Kidney epithelial cell (primary cell): ENCODE data around the gene MOB4. TPM values are rescaled to one million over a fixed set of nuclear protein-coding genes. Genes with fewer than 3 reads are reported as not detected.
A peak's percentile ranks its signal among the peaks of the same experiment; 100 is the strongest.

Source experiments
- DNase-seq: peaks from one replicate; pipeline ENCODE4 v3.0.0-alpha.2; 2010; ENCODE audit warnings: low read depth
- H3K27me3 ChIP-seq: 2 replicates; pipeline ENCODE4 v1.6.0; 2011; ENCODE audit warnings: low read length; ENCODE audit not compliant: control insufficient read depth, insufficient read depth
- H3K36me3 ChIP-seq: 2 replicates; pipeline ENCODE4 v1.5.1; 2011; ENCODE audit warnings: low read length; ENCODE audit not compliant: control insufficient read depth, insufficient read depth
- H3K4me3 ChIP-seq: 2 replicates; pipeline ENCODE4 v1.5.1; 2011; ENCODE audit warnings: low read depth, mild to moderate bottlenecking, control low read depth, low read length
- CTCF ChIP-seq: IDR thresholded peaks from 2 replicates; pipeline ENCODE4 v1.5.1; 2011; ENCODE audit warnings: mild to moderate bottlenecking, moderate library complexity, low read length, control low read depth, inconsistent platforms; ENCODE audit not compliant: insufficient read depth, poor library complexity, severe bottlenecking
- total RNA-seq: library from RNA; depleted of rRNA; stranded (reverse); fragments of >200 nt; gene quantifications from 2 replicates; pipeline ENCODE4 v1.2.3, GENCODE V29; 2015

The MOB4 gene
- total RNA-seq, 1 donor from 2014 or later = 37.1 TPM

GRCh38 chr2:197498937-197499593 lies 16.8 kb upstream of the MOB4 start:
- H3K36me3 ChIP-seq = no peaks in the 10 kb centered on the region
- no peak for TF ChIP-seq CTCF
- H3K27me3 ChIP-seq = no peaks in the 10 kb centered on the region
- no peak for DNase-seq
- H3K4me3 ChIP-seq = peak overlapping the region; percentile 96

DNA sequence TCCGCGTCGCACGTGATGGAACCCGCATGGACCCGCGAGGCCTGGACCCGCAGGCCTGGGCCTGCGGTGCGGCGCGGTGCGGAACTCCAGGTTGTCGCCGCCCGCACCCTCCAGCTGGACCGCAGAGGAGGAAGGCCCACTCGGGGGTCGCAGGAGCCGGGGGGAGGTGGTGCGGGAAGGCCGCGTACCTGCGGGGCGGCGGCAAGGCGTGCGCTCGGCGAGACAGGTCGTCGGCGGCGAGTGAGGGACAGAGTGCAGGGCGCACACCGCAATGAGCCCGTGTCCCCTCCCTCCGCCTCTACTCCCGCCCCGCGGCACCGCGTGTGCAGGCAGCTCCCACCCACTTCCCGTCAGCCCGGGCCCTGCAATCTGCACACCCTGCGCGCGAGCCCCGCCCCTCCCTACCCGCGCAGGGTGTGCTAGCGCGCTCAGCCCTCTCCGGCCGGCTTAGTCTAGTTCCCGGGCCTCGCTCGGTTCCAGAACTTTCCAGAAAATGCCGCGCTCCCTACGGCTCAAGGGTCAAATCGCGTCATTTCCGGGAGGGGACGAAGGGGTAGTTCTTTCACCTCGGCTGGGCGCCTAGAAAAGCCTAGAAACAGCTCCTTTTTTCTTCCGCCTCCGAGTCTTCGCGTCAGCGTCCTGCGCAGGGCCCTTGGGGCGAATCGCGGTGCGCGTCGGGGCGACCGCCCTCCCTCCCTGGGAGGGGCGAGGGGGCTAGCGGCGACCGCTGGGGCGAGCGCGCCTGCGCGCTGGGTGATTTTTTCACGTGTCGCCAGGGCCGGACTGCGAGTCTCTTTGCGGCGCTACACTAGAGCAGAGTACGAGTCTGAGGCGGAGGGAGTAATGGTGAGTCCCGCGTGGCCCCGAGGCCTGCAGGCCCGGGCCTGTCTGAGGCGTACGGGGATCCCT lies 16.0 kb upstream of the MOB4 start, which contains the start of the genes HSPD1 and HSPE1:
Gene HSPD1, minus strand, starts transcription at position 247 of the 909 bp plus-strand sequence. CDS start 992 bp downstream, outside the sequence.
Gene HSPE1, plus strand, starts transcription at position 786 of the 909 bp plus-strand sequence. Its CDS starts 58 bp downstream, at position 844.
- no peaks in the 10 kb centered on the region for H3K36me3 ChIP-seq
- peak within 1 kb of the TSS; percentile 96 for H3K4me3 ChIP-seq
- DNase-seq = peak; percentile 93
- H3K27me3 ChIP-seq = no peaks in the 10 kb centered on the region
- no peak for TF ChIP-seq CTCF

DNA sequence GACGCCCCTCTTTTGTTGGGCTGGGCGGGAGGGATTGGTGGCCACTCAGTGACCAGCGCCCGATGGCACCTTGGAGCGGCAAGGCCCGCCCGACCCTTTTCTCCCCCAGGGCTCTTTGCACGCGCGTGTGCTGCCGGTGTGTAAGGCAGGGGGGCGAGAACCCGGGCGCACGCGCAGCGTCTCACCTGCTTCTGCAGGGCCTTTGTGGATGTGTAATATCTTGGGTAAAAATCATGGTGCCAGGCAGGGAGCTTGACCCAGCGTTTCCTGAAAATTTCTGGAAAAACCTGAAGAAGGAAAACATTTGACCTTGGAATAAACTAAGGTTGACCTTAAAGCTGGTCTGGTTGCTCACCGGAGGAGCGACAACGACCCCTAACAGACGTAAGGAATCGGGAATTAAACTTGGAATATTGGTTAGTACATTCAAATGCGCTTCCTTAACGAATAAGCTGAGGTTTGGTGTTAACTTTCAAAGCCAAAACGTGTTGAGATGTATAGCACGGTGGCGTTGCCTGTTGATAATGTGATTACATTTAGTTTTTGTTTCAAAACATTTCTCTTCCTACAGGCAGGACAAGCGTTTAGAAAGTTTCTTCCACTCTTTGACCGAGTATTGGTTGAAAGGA lies 15.2 kb upstream of the MOB4 start:
- no peak for TF ChIP-seq CTCF

GRCh38 chr2:197502201-197502600 lies 13.7 kb upstream of the MOB4 start:
- no peak for DNase-seq
- TF ChIP-seq CTCF = no peak
- H3K4me3 ChIP-seq = no peak overlapping the region

More for the DNA sequence above, 15.2 kb upstream of the MOB4 start:
- no peaks in the 10 kb centered on the region for H3K36me3 ChIP-seq
- peak overlapping the region; percentile 96 for H3K4me3 ChIP-seq
- no peak for DNase-seq
- no peaks in the 10 kb centered on the region for H3K27me3 ChIP-seq

DNA sequence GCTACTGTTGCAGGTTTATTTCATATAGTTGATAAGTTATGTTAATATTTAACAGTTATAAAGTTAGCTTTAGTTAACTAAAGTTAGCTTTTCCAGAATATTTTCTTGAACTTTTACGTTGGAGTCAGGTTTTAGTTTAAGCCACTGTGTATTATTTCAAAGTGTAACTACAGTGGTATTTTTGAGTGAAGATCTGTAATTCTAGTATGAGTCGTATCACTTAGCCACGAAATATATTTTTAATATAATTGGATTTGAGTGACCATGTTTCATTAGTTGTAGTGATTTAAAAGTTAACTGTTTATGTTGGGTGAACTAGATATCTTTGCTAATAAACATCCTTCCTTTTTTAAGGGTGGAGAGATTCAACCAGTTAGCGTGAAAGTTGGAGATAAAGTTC lies 13.2 kb upstream of the MOB4 start:
- DNase-seq = no peak
- Histone ChIP-seq H3K27me3 (no peaks in the 10 kb centered on the region), H3K4me3 (no peak overlapping the region), H3K36me3 (no peaks in the 10 kb centered on the region)
- TF ChIP-seq CTCF = no peak

More at GRCh38 chr2:197502201-197502600, 13.7 kb upstream of the MOB4 start:
- no peaks in the 10 kb centered on the region for H3K36me3 ChIP-seq
- no peaks in the 10 kb centered on the region for H3K27me3 ChIP-seq
